IMR-90 (cell line): ENCODE results near the gene TRIM46. TPM values are rescaled to one million over a fixed set of nuclear protein-coding genes. Genes with fewer than 3 reads are reported as not detected.

Source experiments
- ATAC-seq: fragments of 200-7000 bp; cut with Tn5 transposase; 2 replicates; pipeline ENCODE4 v1.9.1; 2020; ENCODE audit warnings: low read depth, mild to moderate bottlenecking, moderate library complexity
- BruUV-seq: library from RNA; stranded (reverse); fragments of 400-500 nt; replicated peaks from 2 replicates; lab custom pipeline; 2021; lab: Mats Ljungman, UMichigan
- CTCF ChIA-PET: fragments of 300-600 bp; formaldehyde crosslinking; extraction: SDS; loops from one replicate; lab custom pipeline; 2021; ENCODE audit warnings: antibody characterized with exemption; lab: Yijun Ruan, JAX
- POLR2A ChIA-PET: fragments of 300-600 bp; sonication (Branson Sonifier 250); formaldehyde crosslinking; loops from one replicate; lab custom pipeline; 2022; ENCODE audit warnings: antibody characterized with exemption; ENCODE audit not compliant: unreplicated experiment; lab: Charles Lee
- DNase-seq: peaks from one replicate; pipeline ENCODE4 v3.0.0; 2013
- H2AFZ ChIP-seq: replicated peaks from 2 replicates; pipeline ENCODE3; 2013; ENCODE audit warnings: low read length, mild to moderate bottlenecking; ENCODE audit not compliant: poor library complexity
- H2AK5ac ChIP-seq: 2 replicates; pipeline ENCODE4 v1.6.1; 2013; ENCODE audit warnings: low read depth, low read length, inconsistent platforms
- H2AK9ac ChIP-seq: replicated peaks from 2 replicates; pipeline ENCODE3; 2013; ENCODE audit warnings: mild to moderate bottlenecking, low read depth, low read length, moderate library complexity; ENCODE audit not compliant: poor library complexity
- H2BK120ac ChIP-seq: 2 replicates; pipeline ENCODE4 v1.6.1; 2013; ENCODE audit warnings: low read depth, low read length, inconsistent platforms
- H2BK15ac ChIP-seq: 3 replicates; pipeline ENCODE4 v1.6.1; 2013; ENCODE audit warnings: low read depth, low read length, inconsistent platforms
- H2BK20ac ChIP-seq: 2 replicates; pipeline ENCODE4 v1.6.1; 2013; ENCODE audit warnings: low read depth, mild to moderate bottlenecking, inconsistent platforms, low read length, moderate library complexity
- H2BK5ac ChIP-seq: 2 replicates; pipeline ENCODE4 v1.6.1; 2013; ENCODE audit warnings: mild to moderate bottlenecking, low read depth, low read length, inconsistent platforms; ENCODE audit not compliant: poor library complexity, severe bottlenecking
- H3K14ac ChIP-seq: replicated peaks from 2 replicates; pipeline ENCODE4 v1.6.1; 2013; ENCODE audit warnings: low read depth, low read length, inconsistent platforms
- H3K18ac ChIP-seq: 2 replicates; pipeline ENCODE4 v1.6.1; 2013; ENCODE audit warnings: low read depth, low read length, control low read depth
- H3K23ac ChIP-seq: 2 replicates; pipeline ENCODE4 v1.6.1; 2013; ENCODE audit warnings: low read depth, low read length, inconsistent platforms
- H3K27ac ChIP-seq: 2 replicates; pipeline ENCODE4 v1.5.1; 2013; ENCODE audit warnings: mild to moderate bottlenecking, control low read depth, low read length; ENCODE audit not compliant: insufficient read depth
- H3K27me3 ChIP-seq: 2 replicates; pipeline ENCODE4 v1.6.1; 2013; ENCODE audit warnings: low read length; ENCODE audit not compliant: control insufficient read depth, insufficient read depth
- H3K36me3 ChIP-seq: 2 replicates; pipeline ENCODE4 v1.6.1; 2013; ENCODE audit warnings: low read length, mixed read lengths; ENCODE audit not compliant: control insufficient read depth, insufficient read depth
- H3K4ac ChIP-seq: 2 replicates; pipeline ENCODE4 v1.6.1; 2013; ENCODE audit warnings: low read depth, low read length, inconsistent platforms
- H3K4me1 ChIP-seq: 2 replicates; pipeline ENCODE4 v1.6.1; 2013; ENCODE audit warnings: low read length, mixed read lengths; ENCODE audit not compliant: control insufficient read depth, insufficient read depth
- H3K4me2 ChIP-seq: 2 replicates; pipeline ENCODE4 v1.6.1; 2013; ENCODE audit warnings: low read depth, mild to moderate bottlenecking, control low read depth, low read length, moderate library complexity
- H3K4me3 ChIP-seq: 2 replicates; pipeline ENCODE4 v1.5.1; 2013; ENCODE audit warnings: low read depth, mild to moderate bottlenecking, control low read depth, low read length, moderate library complexity; ENCODE audit not compliant: insufficient read depth
- H3K56ac ChIP-seq: 2 replicates; pipeline ENCODE4 v1.6.1; 2013; ENCODE audit warnings: low read length, inconsistent platforms; ENCODE audit not compliant: insufficient read depth; ENCODE audit errors: extremely low read depth
- H3K79me1 ChIP-seq, 2 experiments: 2 replicates each; pipeline ENCODE4 v1.6.1; 2013; ENCODE audit warnings: low read length in 2 of 2, inconsistent platforms in 1 of 2, low read depth in 1 of 2
- H3K9ac ChIP-seq: 2 replicates; pipeline ENCODE4 v1.6.1; 2013; ENCODE audit warnings: low read depth, low read length, control low read depth
- H3K9me1 ChIP-seq: 2 replicates; pipeline ENCODE4 v1.6.1; 2013; ENCODE audit warnings: low read length, inconsistent platforms; ENCODE audit not compliant: insufficient read depth
- H3K9me3 ChIP-seq: 2 replicates; pipeline ENCODE4 v1.6.1; 2013; ENCODE audit warnings: low read length; ENCODE audit not compliant: control insufficient read depth, insufficient read depth
- H4K20me1 ChIP-seq: 2 replicates; pipeline ENCODE4 v1.6.1; 2013; ENCODE audit warnings: low read length, inconsistent platforms; ENCODE audit not compliant: insufficient read depth
- H4K5ac ChIP-seq: 2 replicates; pipeline ENCODE4 v1.6.1; 2013; ENCODE audit warnings: mild to moderate bottlenecking, low read depth, low read length, control low read depth
- H4K8ac ChIP-seq, 2 experiments: 2 replicates each; pipeline ENCODE4 v1.6.1; 2013; ENCODE audit warnings: low read depth in 2 of 2, low read length in 2 of 2, control low read depth in 1 of 2, inconsistent platforms in 1 of 2
- H4K91ac ChIP-seq: 2 replicates; pipeline ENCODE4 v1.6.1; 2013; ENCODE audit warnings: low read depth, low read length, inconsistent platforms; ENCODE audit not compliant: insufficient read depth
- BHLHE40 ChIP-seq: fragments of 150-350 bp; IDR thresholded peaks from 2 replicates; pipeline ENCODE4 v1.6.1; 2016; ENCODE audit warnings: mild to moderate bottlenecking, low read depth, low read length
- CEBPB ChIP-seq: IDR thresholded peaks from 2 replicates; pipeline ENCODE4 v1.6.1; 2012; ENCODE audit warnings: low read depth, low read length, improper control_type of control experiment
- CHD1 ChIP-seq: IDR thresholded peaks from 2 replicates; pipeline ENCODE4 v1.6.1; 2012; ENCODE audit warnings: low read depth, low read length, improper control_type of control experiment
- MAZ ChIP-seq: IDR thresholded peaks from 2 replicates; pipeline ENCODE4 v1.6.1; 2012; ENCODE audit warnings: low read depth, mild to moderate bottlenecking, low read length, improper control_type of control experiment, moderate library complexity, borderline replicate concordance
- NFE2L2 ChIP-seq: fragments of 150-350 bp; IDR thresholded peaks from 2 replicates; pipeline ENCODE4 v1.6.1; 2016; ENCODE audit warnings: low read depth, mild to moderate bottlenecking, low read length
- POLR2A ChIP-seq: IDR thresholded peaks from 2 replicates; pipeline ENCODE4 v1.6.1; 2012; ENCODE audit warnings: mild to moderate bottlenecking, low read depth, low read length
- RFX5 ChIP-seq: IDR thresholded peaks from 2 replicates; pipeline ENCODE4 v1.8.0; 2012; ENCODE audit warnings: low read depth, mild to moderate bottlenecking, low read length, moderate library complexity
- SMC3 ChIP-seq: fragments of 150-350 bp; IDR thresholded peaks from 2 replicates; pipeline ENCODE4 v1.6.1; 2016; ENCODE audit warnings: low read depth, mild to moderate bottlenecking, antibody characterized with exemption, low read length, moderate library complexity
- WGBS, 2 experiments: methylation state at CpG; one replicate each; pipeline versions ENCODE4 v1.1.5 to v1.1.7; 2013; ENCODE audit warnings: missing lambda C conversion rate in 2 of 2; ENCODE audit not compliant: insufficient read length in 1 of 2; ENCODE audit errors: extremely low coverage in 2 of 2; 5-methylcytosine and 5-hydroxymethylcytosine counted together
- dilution Hi-C: fragments of 300-500 bp; cut with HindIII; formaldehyde crosslinking; loops from one replicate; pipeline ENCODE4 v1.14.3; 2018; ENCODE audit warnings: low sequenced_read_pairs; ENCODE audit not compliant: unreplicated experiment
- in situ Hi-C: fragments of 300-500 bp; cut with MboI; formaldehyde crosslinking; loops from 3 replicates; pipeline ENCODE4 v1.14.3; 2019; ENCODE audit warnings: low sequenced_read_pairs, inconsistent platforms, mixed read lengths
- intact Hi-C: fragments of 100-400 bp; cut with micrococcal nuclease; formaldehyde crosslinking; loops from 2 replicates; pipeline ENCODE4 v1.10.0; 2022
- polyA plus RNA-seq, 3 experiments: library from polyadenylated mRNA; depleted of rRNA; stranded (reverse); fragments of >200 nt; gene quantifications; 2 replicates each; pipeline ENCODE4 v1.2.3, GENCODE V29; 2012; ENCODE audit warnings: low replicate concordance in 1 of 3
- total RNA-seq: library from RNA; depleted of rRNA; stranded (reverse); fragments of >200 nt; gene quantifications from 2 replicates; pipeline ENCODE4 v1.2.3, GENCODE V29; 2012
- TF ChIP-seq, protein P1 (sequence below): fragments of 150-350 bp; IDR thresholded peaks from 2 replicates; pipeline ENCODE4 v1.6.1; 2016; ENCODE audit warnings: low read depth, mild to moderate bottlenecking, low read length, moderate library complexity, borderline replicate concordance
- TF ChIP-seq, protein P2 (sequence below): fragments of 150-350 bp; IDR thresholded peaks from 2 replicates; pipeline ENCODE4 v1.6.1; 2017; ENCODE audit warnings: mild to moderate bottlenecking, antibody characterized with exemption, low read length, low read depth

Gene TRIM46
- total and polyA plus RNA-seq, 2 of the 4 experiments (the other 2 are of a cell fraction) = 2.3 to 6.2 TPM

DNA sequence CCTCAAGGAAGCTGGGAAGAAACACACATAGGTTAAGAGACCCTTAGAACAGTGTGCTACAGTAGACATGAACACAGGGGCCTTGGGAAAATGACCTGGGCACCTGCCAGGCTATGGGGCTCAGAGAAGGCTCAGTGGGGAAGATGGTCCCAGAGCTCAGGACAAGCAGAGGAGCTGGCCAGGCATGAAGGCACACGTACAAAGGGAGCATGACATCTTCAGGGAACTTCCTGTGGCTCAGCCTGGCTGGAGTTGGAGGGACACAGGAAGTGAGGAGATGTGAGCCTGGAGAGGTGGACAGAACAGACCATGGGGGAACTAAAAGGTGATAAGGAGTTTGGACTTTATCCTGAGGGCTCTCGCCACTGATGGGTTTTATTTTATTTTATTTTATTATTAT is 41.8 kb upstream of the TRIM46 start:
- Histone ChIP-seq H3K14ac (no peak overlapping the region), H4K20me1 (no peaks in the 10 kb centered on the region; the same call in 1 of the 2 replicates), H2BK120ac (no peak overlapping the region), H3K9ac (no peak overlapping the region), H3K18ac (no peak overlapping the region), H3K27me3 (peaks cover 21% of the 10 kb centered on the region), H3K4me2 (no peak overlapping the region), H3K4ac (no peak overlapping the region), H3K23ac (no peak overlapping the region), H2BK15ac (no peak overlapping the region), H2BK20ac (no peak overlapping the region), H4K91ac (no peak overlapping the region), H3K9me1 (peaks cover 19% of the 10 kb centered on the region; the same call in 1 of the 2 replicates), H2AK9ac (no peak overlapping the region), H3K27ac (no peak overlapping the region), H3K56ac (no peak overlapping the region), H3K4me3 (no peak overlapping the region), H4K8ac (no peak overlapping the region), H2AFZ (no peak overlapping the region), H2AK5ac (no peak overlapping the region), H2BK5ac (no peak overlapping the region), H3K79me1 (peaks cover 3 to 14% of the 10 kb centered on the region in 2 experiments; a peak in 3 of 4 replicates), H3K9me3 (no peaks in the 10 kb centered on the region), H3K4me1 (peaks cover 23% of the 10 kb centered on the region), H4K5ac (no peak overlapping the region), H3K36me3 (peaks cover 6% of the 10 kb centered on the region)
- no peak for DNase-seq
- dilution Hi-C loops (no loop called here), intact Hi-C loops (no loop called here), in situ Hi-C loops (no loop called here)
- no peak for ATAC-seq
- BruUV-seq = no TSS peak
- CTCF ChIA-PET = no interaction called here
- WGBS, 2 experiments = 57% methylated on average over 1 of the region's 2 CpGs; no CpG with 5 or more reads in 1 of the 2 experiments
- TF ChIP-seq, protein P1, sequence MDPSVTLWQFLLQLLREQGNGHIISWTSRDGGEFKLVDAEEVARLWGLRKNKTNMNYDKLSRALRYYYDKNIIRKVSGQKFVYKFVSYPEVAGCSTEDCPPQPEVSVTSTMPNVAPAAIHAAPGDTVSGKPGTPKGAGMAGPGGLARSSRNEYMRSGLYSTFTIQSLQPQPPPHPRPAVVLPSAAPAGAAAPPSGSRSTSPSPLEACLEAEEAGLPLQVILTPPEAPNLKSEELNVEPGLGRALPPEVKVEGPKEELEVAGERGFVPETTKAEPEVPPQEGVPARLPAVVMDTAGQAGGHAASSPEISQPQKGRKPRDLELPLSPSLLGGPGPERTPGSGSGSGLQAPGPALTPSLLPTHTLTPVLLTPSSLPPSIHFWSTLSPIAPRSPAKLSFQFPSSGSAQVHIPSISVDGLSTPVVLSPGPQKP = no peak
- TF ChIP-seq SMC3 = no peak
- TF ChIP-seq, protein P2, sequence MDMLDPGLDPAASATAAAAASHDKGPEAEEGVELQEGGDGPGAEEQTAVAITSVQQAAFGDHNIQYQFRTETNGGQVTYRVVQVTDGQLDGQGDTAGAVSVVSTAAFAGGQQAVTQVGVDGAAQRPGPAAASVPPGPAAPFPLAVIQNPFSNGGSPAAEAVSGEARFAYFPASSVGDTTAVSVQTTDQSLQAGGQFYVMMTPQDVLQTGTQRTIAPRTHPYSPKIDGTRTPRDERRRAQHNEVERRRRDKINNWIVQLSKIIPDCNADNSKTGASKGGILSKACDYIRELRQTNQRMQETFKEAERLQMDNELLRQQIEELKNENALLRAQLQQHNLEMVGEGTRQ = no peak
- no peak for TF ChIP-seq NFE2L2
- TF ChIP-seq POLR2A = no peak
- no peak for TF ChIP-seq CEBPB
- TF ChIP-seq BHLHE40 = no peak
- TF ChIP-seq RFX5 = no peak
- TF ChIP-seq MAZ = no peak
- no peak for TF ChIP-seq CHD1
- POLR2A ChIA-PET = no interaction called here
